Activated CD8-positive, alpha-beta memory T cell treated with anti-CD3 and anti-CD28 coated beads, Interleukin-2, amount 50 U/mL, for 24 hours (primary cell): ENCODE data around the gene TGFBR1.
"Not testable (repeated sequence)": the region's sequence is repeated elsewhere in the genome, so short reads cannot be mapped to it uniquely, and the experiment has no call there.

ENCODE experiments used
- DNase-seq: peaks from one replicate; pipeline ENCODE4 v3.0.0-alpha.2; 2020; ENCODE audit errors: extremely low read depth

TGFBR1 gene

GRCh38 chr9:99076030-99076429 lies 28.9 kb upstream of the TGFBR1 start:
- no peak for DNase-seq

- no peak for DNase-seq
Observed at GRCh38 chr9:99076483-99077171, 28.3 kb upstream of the TGFBR1 start.

GRCh38 chr9:99078717-99079116 lies 26.2 kb upstream of the TGFBR1 start:
- DNase-seq = no peak

- DNase-seq = no peak
Observed at GRCh38 chr9:99079542-99079941, 25.4 kb upstream of the TGFBR1 start.

DNA sequence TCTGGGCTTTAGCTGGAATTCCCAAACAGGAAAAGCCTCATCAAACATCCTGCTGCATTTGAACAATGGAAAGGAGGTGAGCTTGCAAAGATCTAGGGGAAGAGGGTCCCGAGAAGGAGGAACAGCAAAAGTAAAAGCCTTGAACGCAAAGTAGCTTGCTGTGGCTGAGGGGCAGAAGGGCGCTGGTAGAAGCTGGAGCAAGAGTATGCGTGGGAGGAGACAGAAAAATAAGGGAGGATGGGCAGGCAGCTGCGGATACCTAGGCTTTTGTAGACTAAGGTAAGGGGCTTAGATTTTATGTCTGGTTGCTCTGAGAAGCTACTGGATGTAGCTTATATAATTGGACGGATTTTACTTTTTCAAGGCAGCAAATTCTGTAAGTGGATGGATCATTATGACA lies 21.9 kb upstream of the TGFBR1 start:
- no peak for DNase-seq

GRCh38 chr9:99085949-99086948 lies 18.7 kb upstream of the TGFBR1 start:
- no peak for DNase-seq

DNA sequence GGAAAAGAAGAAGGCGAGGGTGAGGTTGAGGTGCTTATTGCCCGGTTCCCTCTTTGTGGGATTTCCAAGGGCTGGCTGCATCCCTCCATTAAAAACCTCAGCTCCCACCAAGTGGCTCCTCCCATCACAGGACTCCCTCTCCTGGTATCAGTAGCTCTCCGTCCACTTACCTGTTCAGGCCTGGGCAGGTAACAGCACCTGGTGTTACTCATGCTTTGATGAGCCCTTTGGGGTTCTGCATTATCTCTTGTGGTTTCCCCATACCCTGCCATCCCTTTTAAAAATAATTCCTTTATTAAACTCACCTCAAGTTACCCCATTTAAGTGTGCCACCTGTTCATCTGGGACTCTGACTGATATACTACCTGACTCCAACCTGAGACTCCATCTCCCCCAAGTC lies 17.5 kb upstream of the TGFBR1 start:
- no peak for DNase-seq

- no peak for DNase-seq
Observed at GRCh38 chr9:99090336-99091130, 14.4 kb upstream of the TGFBR1 start.

GRCh38 chr9:99092643-99093491 lies 12.0 kb upstream of the TGFBR1 start:
- no peak for DNase-seq

DNA sequence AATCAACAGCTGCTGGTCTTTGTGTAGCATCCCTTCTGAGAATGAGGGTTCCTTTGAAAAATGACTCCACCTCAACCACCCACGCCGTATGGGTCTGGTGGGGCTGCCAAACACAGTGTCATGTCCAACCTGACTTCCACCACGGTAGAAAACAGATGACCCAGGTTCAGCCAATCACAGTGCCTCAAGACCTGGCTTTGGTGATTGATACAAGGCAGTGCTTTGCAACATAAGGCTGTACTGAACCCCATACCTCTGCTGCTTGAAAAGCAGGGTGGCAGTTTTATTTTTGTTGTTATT lies 11.5 kb upstream of the TGFBR1 start:
- DNase-seq = no peak

DNA sequence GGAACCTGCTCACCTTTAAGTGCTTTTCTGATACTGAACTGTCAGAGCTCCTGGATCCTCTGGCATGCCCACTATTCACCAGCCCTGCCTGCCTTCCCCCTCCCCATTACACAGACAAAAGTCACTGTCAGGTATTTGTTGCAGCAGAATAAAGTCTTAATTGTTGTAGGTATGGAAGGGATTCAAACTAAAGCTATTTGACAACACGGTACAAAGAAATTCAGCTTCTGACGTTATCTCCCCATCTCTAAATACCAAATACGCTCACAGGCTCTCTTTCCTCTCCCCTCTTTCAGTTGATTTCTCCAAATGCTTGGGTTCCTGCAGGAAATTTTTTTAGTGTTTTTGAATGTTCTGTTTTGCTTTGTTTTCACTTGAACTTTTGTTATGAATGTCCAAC lies 9.3 kb upstream of the TGFBR1 start:
- no peak for DNase-seq

DNA sequence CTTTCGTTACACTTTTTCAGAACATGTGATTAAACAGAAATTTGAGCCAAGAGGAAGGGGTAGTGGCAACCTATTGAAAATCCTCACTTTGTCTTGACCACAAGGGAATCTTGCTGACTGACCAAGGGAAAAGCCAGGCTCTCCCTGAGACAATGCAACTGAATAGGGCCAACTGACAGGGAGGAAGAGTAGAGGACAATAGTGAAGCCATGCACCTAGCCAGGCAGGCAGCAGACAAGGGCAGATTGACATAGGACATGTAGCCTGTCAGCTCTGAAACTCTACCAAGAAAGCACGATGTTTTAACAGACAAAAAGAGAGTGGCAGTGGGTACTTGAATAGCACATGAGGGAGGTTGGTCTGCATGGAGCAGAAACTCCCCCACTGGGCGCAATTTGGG lies 8.5 kb upstream of the TGFBR1 start:
- DNase-seq = no peak

GRCh38 chr9:99099806-99100585 lies 4.9 kb upstream of the TGFBR1 start:
- DNase-seq = not testable (repeated sequence)

DNA sequence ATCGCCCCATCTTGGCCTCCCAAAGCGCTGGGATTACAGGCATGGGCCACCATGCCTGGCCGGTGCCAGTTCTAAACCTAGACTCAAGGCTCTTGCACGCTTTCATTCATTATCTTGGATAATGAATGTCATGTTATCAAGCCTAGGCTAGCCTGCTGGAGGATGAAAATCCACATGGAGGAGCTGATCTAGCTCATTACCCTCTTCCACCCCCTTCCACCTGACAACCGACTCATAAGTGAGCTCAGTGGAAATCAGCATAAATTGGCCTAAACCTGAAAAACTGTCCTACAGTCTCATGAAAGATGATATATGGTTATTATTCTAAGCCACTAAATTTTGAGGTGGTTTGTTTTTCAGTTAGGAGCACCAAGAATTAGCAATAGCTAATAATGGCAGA lies 3.6 kb upstream of the TGFBR1 start:
- no peak for DNase-seq

DNA sequence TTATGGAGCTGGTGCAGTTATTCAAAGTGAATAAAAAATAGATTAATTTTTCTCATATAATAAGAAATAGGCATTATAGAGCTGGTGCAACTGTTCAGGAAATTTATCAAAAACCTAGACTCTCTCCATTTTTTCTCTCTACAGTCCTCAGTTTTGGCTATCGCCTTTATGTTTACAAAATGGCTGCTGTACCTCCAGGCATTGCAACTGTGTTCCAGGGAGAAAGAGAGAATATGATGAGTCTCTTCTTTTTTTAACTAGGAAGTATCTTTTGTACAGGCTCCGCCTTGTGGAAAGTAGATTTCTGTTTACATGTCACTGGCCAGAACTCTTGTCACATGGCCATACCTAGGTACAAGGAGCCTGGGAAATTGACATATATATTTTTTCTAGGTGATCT lies 3.1 kb upstream of the TGFBR1 start:
- DNase-seq = no peak

DNA sequence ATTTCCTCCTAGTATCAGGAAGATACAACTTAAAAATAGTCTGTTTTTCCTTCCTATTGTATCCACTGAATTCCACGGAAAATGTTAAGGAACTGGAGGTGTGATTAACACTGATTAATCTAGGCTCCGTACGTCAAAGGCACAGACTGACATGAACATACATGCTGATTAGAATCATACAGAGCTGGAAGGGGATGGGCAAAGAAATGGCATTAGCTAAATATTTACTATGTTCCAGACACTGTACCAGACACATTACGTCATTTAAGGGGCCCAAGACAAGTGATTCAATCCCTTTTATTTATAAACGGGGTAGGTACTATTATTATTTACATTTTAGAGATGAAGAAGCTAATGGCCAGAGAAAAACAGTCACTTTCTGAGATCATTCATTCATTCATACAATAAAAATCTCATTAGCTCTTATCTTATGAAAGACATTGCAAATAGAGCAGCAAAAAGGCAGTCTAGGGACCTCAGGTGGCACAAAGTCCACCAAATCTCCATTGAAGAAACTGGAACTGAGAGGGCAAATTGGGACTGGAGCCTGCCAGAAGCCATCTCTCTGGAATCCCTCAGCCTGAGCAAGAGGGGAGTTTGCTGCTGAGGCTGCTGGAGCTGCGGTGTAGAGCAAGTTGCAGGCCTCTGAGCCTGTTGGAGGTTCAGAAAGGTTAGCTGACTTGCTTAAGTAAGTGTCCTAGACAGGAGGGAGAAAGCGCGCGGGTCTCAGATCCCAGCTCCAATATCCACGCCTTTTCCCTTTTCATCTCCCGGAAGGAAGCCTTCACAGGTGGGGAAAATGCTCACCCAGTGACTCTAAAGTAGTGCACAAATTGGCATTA lies 1.6 kb upstream of the TGFBR1 start:
- no peak for DNase-seq

DNA sequence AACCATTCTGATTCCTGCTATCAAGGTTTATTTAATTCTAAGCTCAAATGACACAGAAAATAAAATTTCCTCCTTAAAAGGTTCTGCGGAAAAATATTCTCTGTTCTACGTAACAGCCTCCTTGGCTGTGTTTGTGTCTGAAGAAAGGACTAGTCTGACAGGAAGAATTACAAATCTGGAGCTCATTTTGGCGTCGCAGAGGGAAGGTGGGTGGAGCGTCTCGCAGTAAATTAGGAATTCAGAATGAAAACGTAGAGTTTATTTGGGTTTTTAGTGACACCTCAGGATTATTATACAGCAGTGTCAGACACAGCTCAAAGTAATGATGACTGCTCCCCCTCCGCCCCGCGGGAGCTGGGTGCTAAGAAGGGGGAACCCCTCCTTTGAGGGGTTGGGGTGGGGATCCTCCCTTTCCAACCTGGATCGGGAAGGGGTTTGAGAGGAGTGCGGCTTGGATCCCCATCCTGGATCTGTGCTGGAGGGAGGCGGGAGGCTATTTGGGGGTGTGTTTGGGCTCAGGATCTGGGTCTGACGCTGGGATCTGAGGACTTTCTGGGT lies 933 bp upstream of the TGFBR1 start:
- no peak for DNase-seq

DNA sequence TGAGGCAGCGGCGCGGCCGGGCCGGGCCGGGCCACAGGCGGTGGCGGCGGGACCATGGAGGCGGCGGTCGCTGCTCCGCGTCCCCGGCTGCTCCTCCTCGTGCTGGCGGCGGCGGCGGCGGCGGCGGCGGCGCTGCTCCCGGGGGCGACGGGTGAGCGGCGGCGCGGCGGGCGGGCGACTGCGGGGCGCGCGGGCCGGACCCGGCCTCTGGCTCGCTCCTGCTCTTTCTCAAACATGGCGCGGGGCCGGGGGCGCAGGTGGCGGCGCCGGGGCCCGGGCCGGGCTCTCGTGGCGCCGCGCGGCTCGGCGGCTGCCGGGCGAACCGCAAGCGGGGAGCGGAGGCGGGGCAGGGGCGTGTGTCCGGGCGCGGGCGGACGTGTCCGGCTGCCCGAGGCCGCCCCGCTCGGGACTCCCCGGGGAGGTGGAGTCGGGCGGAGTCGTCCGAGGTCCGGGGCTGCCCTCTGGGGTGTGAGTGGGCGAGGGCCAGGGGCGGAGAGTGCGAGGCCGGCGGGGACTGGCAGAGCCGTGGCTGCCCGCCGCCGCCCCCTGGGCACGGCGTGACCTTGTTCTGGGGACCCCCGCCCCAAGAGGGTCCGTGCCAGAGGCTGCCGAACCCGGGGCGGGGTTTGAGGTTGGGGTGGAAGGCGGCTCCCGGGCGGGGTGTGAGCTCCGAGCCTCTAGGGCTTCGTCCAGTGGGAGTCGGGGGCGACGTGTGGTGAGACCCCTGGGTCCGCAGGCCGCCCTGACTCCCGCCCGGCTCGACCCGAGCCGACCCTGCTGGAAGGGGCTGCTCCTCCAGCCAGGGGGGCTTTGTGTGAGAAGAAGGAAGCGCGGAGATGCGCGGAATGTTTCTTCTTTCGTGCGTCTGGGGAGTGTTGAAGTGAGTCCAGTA lies 485 bp downstream of the TGFBR1 start:
- no peak for DNase-seq

GRCh38 chr9:99106044-99106375 lies 1.1 kb downstream of the TGFBR1 start:
- no peak for DNase-seq
